HepG2 (cell line): ENCODE measurements around the gene SLC4A2. TPM values are rescaled to one million over a fixed set of nuclear protein-coding genes. Genes with fewer than 3 reads are reported as not detected.
A peak's percentile ranks its signal among the peaks of the same experiment; 100 is the strongest.

Experiments used
- ATAC-seq: fragments of 200-7000 bp; cut with Tn5 transposase; 3 replicates; pipeline ENCODE4 v1.9.1; 2020; ENCODE audit warnings: mild to moderate bottlenecking, moderate library complexity
- BruUV-seq: library from RNA; stranded (reverse); fragments of 400-500 nt; replicated peaks from 2 replicates; lab custom pipeline; 2021; lab: Mats Ljungman, UMichigan
- CTCF ChIA-PET: fragments of 300-600 bp; formaldehyde crosslinking; extraction: SDS; loops from one replicate; lab custom pipeline; 2021; ENCODE audit warnings: low total read pairs, inconsistent platforms, low intra/inter-chr PET ratio; lab: Yijun Ruan, JAX
- POLR2A ChIA-PET: fragments of 350-600 bp; sonication (Branson Sonifier 250); formaldehyde crosslinking; loops from one replicate; lab custom pipeline; 2020; ENCODE audit warnings: antibody characterized with exemption, inconsistent platforms; lab: Yijun Ruan, JAX
- DNase-seq: peaks from one replicate; pipeline ENCODE4 v3.0.0-alpha.2; 2015; ENCODE audit warnings: low spot score
- FAIRE-seq: peaks from 3 replicates; lab custom pipeline; 2011; peaks lifted over from hg19 to GRCh38; lab: Jason Lieb, UNC
- H2AFZ ChIP-seq: one replicate; pipeline ENCODE4 v1.6.1; 2011; ENCODE audit warnings: low read length, inconsistent platforms
- H3K27ac ChIP-seq: fragments of 300-600 bp; 3 replicates; pipeline ENCODE4 v1.8.0; 2011; ENCODE audit warnings: mixed run types, mild to moderate bottlenecking, mixed read lengths, low read length, inconsistent platforms; ENCODE audit not compliant: insufficient read depth; ENCODE audit errors: extremely low read length
- H3K27me3 ChIP-seq, 2 experiments: fragments of 200-600 bp in 1 of 2; 2 replicates in 1 of 2; 3 replicates in 1 of 2; pipeline versions ENCODE4 v1.6.0 to v1.8.0; 2011; ENCODE audit warnings: low read length in 2 of 2, mild to moderate bottlenecking in 2 of 2, moderate library complexity in 2 of 2, inconsistent platforms in 1 of 2; ENCODE audit not compliant: insufficient read depth in 2 of 2, control insufficient read depth in 1 of 2
- H3K36me3 ChIP-seq, 2 experiments: fragments of 200-600 bp in 1 of 2; replicated peaks in 1 of 2; 2 replicates in 1 of 2; 3 replicates in 1 of 2; pipeline versions ENCODE4 v1.5.1 to v1.8.0; 2011; ENCODE audit warnings: low read length in 2 of 2, inconsistent platforms in 1 of 2; ENCODE audit not compliant: insufficient read depth in 2 of 2, control insufficient read depth in 1 of 2
- H3K4me1 ChIP-seq: 2 replicates; pipeline ENCODE4 v1.5.1; 2012; ENCODE audit warnings: low read length, inconsistent platforms; ENCODE audit not compliant: insufficient read depth
- H3K4me2 ChIP-seq: 2 replicates; pipeline ENCODE4 v1.6.0; 2011; ENCODE audit warnings: low read depth, low read length, inconsistent platforms
- H3K4me3 ChIP-seq, 3 experiments: fragments of 200-600 bp in 1 of 3; sonication (generic), shearing (Covaris generic) in 1 of 3; replicated peaks in 1 of 3; 2 replicates each; pipeline ENCODE4 v1.5.1; 2011 to 2016; ENCODE audit warnings: low read length in 3 of 3, inconsistent platforms in 2 of 3, low read depth in 2 of 3, mild to moderate bottlenecking in 2 of 3, control low read depth in 1 of 3, mixed read lengths in 1 of 3; ENCODE audit not compliant: insufficient read depth in 1 of 3
- H3K79me2 ChIP-seq: one replicate; pipeline ENCODE4 v1.6.1; 2011; ENCODE audit warnings: low read length, inconsistent platforms; ENCODE audit not compliant: insufficient read depth
- H3K9ac ChIP-seq: 2 replicates; pipeline ENCODE4 v1.6.0; 2011; ENCODE audit warnings: mild to moderate bottlenecking, low read depth, low read length, inconsistent platforms; ENCODE audit not compliant: insufficient read depth
- H3K9me3 ChIP-seq: 2 replicates; pipeline ENCODE4 v1.5.1; 2012; ENCODE audit warnings: mild to moderate bottlenecking, low read length
- H4K20me1 ChIP-seq: 2 replicates; pipeline ENCODE4 v1.6.0; 2011; ENCODE audit warnings: inconsistent platforms, mild to moderate bottlenecking, low read length, moderate library complexity; ENCODE audit not compliant: insufficient read depth
- AGO1 ChIP-seq: fragments of 200-400 bp; formaldehyde crosslinking; IDR thresholded peaks from 2 replicates; pipeline ENCODE4 v1.6.1; 2017; ENCODE audit warnings: mild to moderate bottlenecking, low read depth, low read length, moderate library complexity; ENCODE audit not compliant: poor library complexity, severe bottlenecking
- HDAC2 ChIP-seq: sonication (generic); formaldehyde crosslinking; IDR thresholded peaks from 2 replicates; pipeline ENCODE4 v1.4.0; 2020; ENCODE audit warnings: missing genetic modification reagents
- IRX3 ChIP-seq: sonication (generic); formaldehyde crosslinking; IDR thresholded peaks from 2 replicates; pipeline ENCODE4 v1.8.1; 2023; ENCODE audit warnings: mild to moderate bottlenecking, low read depth, missing genetic modification reagents, borderline replicate concordance
- NFKB2 ChIP-seq: sonication (generic); formaldehyde crosslinking; IDR thresholded peaks from 2 replicates; pipeline ENCODE4 v1.4.0; 2020; ENCODE audit warnings: missing genetic modification reagents, borderline replicate concordance
- PAX8 ChIP-seq: sonication (generic); formaldehyde crosslinking; IDR thresholded peaks from 2 replicates; pipeline ENCODE4 v1.8.0; 2022; ENCODE audit warnings: mild to moderate bottlenecking, missing genetic modification reagents, borderline replicate concordance
- PHF20 ChIP-seq: sonication (generic); formaldehyde crosslinking; IDR thresholded peaks from 2 replicates; pipeline ENCODE4 v1.5.0; 2020; ENCODE audit warnings: mild to moderate bottlenecking, missing genetic modification reagents
- RFX5 ChIP-seq: IDR thresholded peaks from 2 replicates; pipeline ENCODE4 v1.6.1; 2011; ENCODE audit warnings: low read depth, low read length, improper control_type of control experiment
- RXRA ChIP-seq: sonication (generic); formaldehyde crosslinking; IDR thresholded peaks from 2 replicates; pipeline ENCODE4 v1.5.1; 2020; ENCODE audit warnings: missing genetic modification reagents
- SP5 ChIP-seq: IDR thresholded peaks from 2 replicates; pipeline ENCODE4 v1.6.1; 2016; ENCODE audit warnings: low read depth, borderline replicate concordance
- STAG1 ChIP-seq: sonication (generic); formaldehyde crosslinking; IDR thresholded peaks from 2 replicates; pipeline ENCODE4 v1.4.0; 2020; ENCODE audit warnings: missing genetic modification reagents
- ZNF205 ChIP-seq: IDR thresholded peaks from 2 replicates; pipeline ENCODE4 v1.6.1; 2018; ENCODE audit warnings: missing biosample characterization, missing genetic modification reagents
- ZNF598 ChIP-seq: sonication (generic); formaldehyde crosslinking; IDR thresholded peaks from 2 replicates; pipeline ENCODE4 v1.5.1; 2020; ENCODE audit warnings: mild to moderate bottlenecking, missing genetic modification reagents, borderline replicate concordance
- ZNF788 ChIP-seq: sonication (generic); formaldehyde crosslinking; IDR thresholded peaks from 2 replicates; pipeline ENCODE4 v1.5.0; 2020; ENCODE audit warnings: mild to moderate bottlenecking, missing genetic modification reagents, borderline replicate concordance
- WGBS: methylation state at CpG from one replicate; pipeline ENCODE4 v1.1.6; 2017; ENCODE audit warnings: low lambda C conversion rate; 5-methylcytosine and 5-hydroxymethylcytosine counted together
- in situ Hi-C: cut with HindIII; loops from 2 replicates; pipeline ENCODE4 v1.10.0; 2017; ENCODE audit warnings: low pct_unique_long_range_greater_than_20kb; ENCODE audit not compliant: extremely low pct_ligation_motif_present
- intact Hi-C: fragments of 100-400 bp; cut with micrococcal nuclease; formaldehyde crosslinking; loops from one replicate; pipeline ENCODE4 v1.10.0; 2022; ENCODE audit not compliant: unreplicated experiment
- polyA plus RNA-seq, 8 experiments: library from polyadenylated mRNA; depleted of rRNA in 3 of 8; stranded (reverse) in 7 of 8; unstranded in 1 of 8; fragments of >200 nt; fragmentation: Illumina TruSeq in 4 of 8; extraction: Trizol in 4 of 8; gene quantifications; 2 replicates each; pipeline versions ENCODE4 v1.2.1 to v1.2.3, GENCODE V29; 2011 to 2016; ENCODE audit warnings: low read depth in 4 of 8, missing spikeins in 1 of 8, mixed read lengths in 1 of 8; ENCODE audit not compliant: insufficient read depth in 1 of 8
- total RNA-seq, 5 experiments: library from RNA; depleted of rRNA; stranded (reverse); fragments of >200 nt; fragmentation: Illumina TruSeq; extraction: Trizol; gene quantifications; 2 replicates each; pipeline ENCODE4 v1.2.3, GENCODE V29; 2016; ENCODE audit warnings: low read depth in 1 of 5

SLC4A2 gene
- total and polyA plus RNA-seq, 2 of the 13 experiments (the other 11 are each of a cell fraction or from before 2014, with no cell fraction given) = 51.9 to 73.4 TPM

GRCh38 chr7:151062111-151062398 lies 2.7 kb downstream of the SLC4A2 start:
- Histone ChIP-seq H3K27ac (no peak overlapping the region), H3K9me3 (no peaks in the 10 kb centered on the region), H3K9ac (0 out of 2 replicates have a peak overlapping the region, but pooled peaks have one; percentile 47), H2AFZ (no peak overlapping the region), H3K4me2 (peak overlapping the region; percentile 98), H3K36me3 (peaks cover 7 to 27% of the 10 kb centered on the region in 2 experiments; a peak in 4 of 5 replicates), H4K20me1 (peaks cover 4% of the 10 kb centered on the region; the same call in 1 of the 2 replicates), H3K4me3 (peak overlapping the region in 1 of 3 experiments; percentile 90; a peak in 3 of 6 replicates), H3K4me1 (peaks cover 48% of the 10 kb centered on the region), H3K27me3 (no peaks in the 10 kb centered on the region; a peak in 1 of 5 replicates), H3K79me2 (peaks cover 16% of the 10 kb centered on the region)
- DNase-seq (no peak), ATAC-seq (no peak), FAIRE-seq (no peak)
- in situ Hi-C loops (no loop called here), intact Hi-C loops (loop anchor here (1.0 kb wide), 1 partner anchor 18 kb away; the partner anchor contains the start of gene FASTK)
- WGBS = 0% methylated on average over 2 of the region's 11 CpGs
- CTCF ChIA-PET = no interaction called here
- no TSS peak for BruUV-seq
- TF ChIP-seq STAG1 (CRISPR knock-in tag) (no peak), AGO1 (peak; percentile 14), RFX5 (0 out of 2 replicates have a peak, but pooled peaks have one; percentile 25), PAX8 (no peak), IRX3 (CRISPR knock-in tag) (0 out of 2 replicates have a peak, but pooled peaks have one; percentile 38), SP5 (CRISPR knock-in tag) (peak; percentile 81), NFKB2 (CRISPR knock-in tag) (peak; percentile 0; the same call in 1 of the 2 replicates), ZNF788 (CRISPR knock-in tag) (0 out of 2 replicates have a peak, but pooled peaks have one; percentile 7), RXRA (0 out of 2 replicates have a peak, but pooled peaks have one; percentile 8), ZNF205 (CRISPR knock-in tag) (no peak), ZNF598 (CRISPR knock-in tag) (peak; percentile 62; the same call in 1 of the 2 replicates), HDAC2 (CRISPR knock-in tag) (peak; percentile 17; the same call in 1 of the 2 replicates), PHF20 (CRISPR knock-in tag) (0 out of 2 replicates have a peak, but pooled peaks have one; percentile 24)
- POLR2A ChIA-PET = interaction anchor here (0.7 to 4.4 kb wide), 14 partner anchors 11 to 165 kb away, joined by 3 to 144 read pairs (median 8); partner anchors contain the start of genes ABCB8, ABCF2, AGAP3 and FASTK
